ENCODE data around the gene PADI3. TPM values are rescaled to one million over a fixed set of nuclear protein-coding genes. Genes with fewer than 3 reads are reported as not detected.

Gene PADI3
- total RNA-seq, 4 donors from 2014 or later, result 0.20 to 0.31 TPM; not detected in 2

DNA sequence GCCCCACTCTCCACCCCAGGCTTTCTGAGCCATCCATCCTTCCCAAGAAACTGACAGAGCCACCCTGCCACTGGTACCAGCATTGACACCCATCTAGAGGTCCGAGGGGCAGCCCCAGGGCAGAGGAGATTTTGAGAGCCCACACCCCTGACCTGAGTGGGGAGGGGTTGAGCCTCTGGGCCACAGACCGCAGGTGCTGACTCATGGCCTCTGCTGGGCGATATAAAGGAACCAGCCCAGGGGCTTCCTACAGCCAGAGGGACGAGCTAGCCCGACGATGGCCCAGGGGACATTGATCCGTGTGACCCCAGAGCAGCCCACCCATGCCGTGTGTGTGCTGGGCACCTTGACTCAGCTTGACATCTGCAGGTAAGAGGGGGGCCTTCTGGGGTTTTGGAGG, 59.0 kb downstream of the PADI3 start, which contains the start of gene PADI4:
Gene PADI4 (plus strand): TSS at position 252 of the 400 bp plus-strand sequence. CDS start 26 bp downstream, at position 278.
- TF ChIP-seq POLR2AphosphoS5 (IDR thresholded peaks at IDR 0.05) (no peak), POLR2A (IDR thresholded peaks at IDR 0.05) (no peak), EP300 (IDR thresholded peaks at IDR 0.05) (no peak)
- TF ChIP-seq, protein P1, sequence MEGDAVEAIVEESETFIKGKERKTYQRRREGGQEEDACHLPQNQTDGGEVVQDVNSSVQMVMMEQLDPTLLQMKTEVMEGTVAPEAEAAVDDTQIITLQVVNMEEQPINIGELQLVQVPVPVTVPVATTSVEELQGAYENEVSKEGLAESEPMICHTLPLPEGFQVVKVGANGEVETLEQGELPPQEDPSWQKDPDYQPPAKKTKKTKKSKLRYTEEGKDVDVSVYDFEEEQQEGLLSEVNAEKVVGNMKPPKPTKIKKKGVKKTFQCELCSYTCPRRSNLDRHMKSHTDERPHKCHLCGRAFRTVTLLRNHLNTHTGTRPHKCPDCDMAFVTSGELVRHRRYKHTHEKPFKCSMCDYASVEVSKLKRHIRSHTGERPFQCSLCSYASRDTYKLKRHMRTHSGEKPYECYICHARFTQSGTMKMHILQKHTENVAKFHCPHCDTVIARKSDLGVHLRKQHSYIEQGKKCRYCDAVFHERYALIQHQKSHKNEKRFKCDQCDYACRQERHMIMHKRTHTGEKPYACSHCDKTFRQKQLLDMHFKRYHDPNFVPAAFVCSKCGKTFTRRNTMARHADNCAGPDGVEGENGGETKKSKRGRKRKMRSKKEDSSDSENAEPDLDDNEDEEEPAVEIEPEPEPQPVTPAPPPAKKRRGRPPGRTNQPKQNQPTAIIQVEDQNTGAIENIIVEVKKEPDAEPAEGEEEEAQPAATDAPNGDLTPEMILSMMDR (IDR thresholded peaks at IDR 0.05), result no peak
- WGBS, 2 donors (ENCODE audit: low coverage in 1 of 2), result 0% methylated on average over 1 of the region's 8 CpGs; no CpG with 5 or more reads in 1 of the 2 donors
- Histone ChIP-seq H3K27me3 (peaks cover 82% of the 10 kb centered on the region), H3K4me3 (no peak within 1 kb of the TSS), H3K4me1 (no peaks in the 10 kb centered on the region), H3K36me3 (no peaks in the 10 kb centered on the region), H3K9me3 (no peaks in the 10 kb centered on the region), H3K27ac (no peak within 1 kb of the TSS)
- no peak for ATAC-seq

DNA sequence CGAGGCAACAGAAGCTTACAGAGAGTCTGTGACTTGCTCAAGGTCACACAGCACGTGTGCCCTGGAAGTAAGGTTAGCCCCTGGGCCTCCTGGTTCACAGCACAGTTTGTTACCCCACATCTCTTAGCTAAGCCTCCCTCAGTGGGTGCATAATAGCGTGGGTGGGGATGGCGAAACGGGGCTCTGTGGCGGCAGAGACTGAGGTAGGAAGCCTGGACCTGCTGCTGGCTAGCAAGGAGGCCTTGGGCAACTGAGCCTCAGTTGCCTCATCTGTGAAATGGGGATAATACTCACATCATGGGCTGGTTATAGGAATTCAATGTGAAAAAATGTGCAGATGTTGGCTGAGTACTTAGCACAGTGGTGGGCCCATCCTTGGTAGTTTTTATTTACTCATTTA, 59.7 kb downstream of the PADI3 start:
- ATAC-seq, result no peak
- TF ChIP-seq, protein P1 (IDR thresholded peaks at IDR 0.05), result no peak
- TF ChIP-seq POLR2AphosphoS5 (IDR thresholded peaks at IDR 0.05) (no peak), EP300 (IDR thresholded peaks at IDR 0.05) (no peak), POLR2A (IDR thresholded peaks at IDR 0.05) (no peak)
- WGBS, 2 donors (ENCODE audit: low coverage in 1 of 2), result 53% methylated on average over 6 of the region's 6 CpGs; no CpG with 5 or more reads in 1 of the 2 donors
- Histone ChIP-seq H3K36me3 (no peaks in the 10 kb centered on the region), H3K4me3 (no peak overlapping the region), H3K4me1 (no peaks in the 10 kb centered on the region), H3K9me3 (no peaks in the 10 kb centered on the region), H3K27ac (no peak overlapping the region), H3K27me3 (peaks cover 87% of the 10 kb centered on the region)

DNA sequence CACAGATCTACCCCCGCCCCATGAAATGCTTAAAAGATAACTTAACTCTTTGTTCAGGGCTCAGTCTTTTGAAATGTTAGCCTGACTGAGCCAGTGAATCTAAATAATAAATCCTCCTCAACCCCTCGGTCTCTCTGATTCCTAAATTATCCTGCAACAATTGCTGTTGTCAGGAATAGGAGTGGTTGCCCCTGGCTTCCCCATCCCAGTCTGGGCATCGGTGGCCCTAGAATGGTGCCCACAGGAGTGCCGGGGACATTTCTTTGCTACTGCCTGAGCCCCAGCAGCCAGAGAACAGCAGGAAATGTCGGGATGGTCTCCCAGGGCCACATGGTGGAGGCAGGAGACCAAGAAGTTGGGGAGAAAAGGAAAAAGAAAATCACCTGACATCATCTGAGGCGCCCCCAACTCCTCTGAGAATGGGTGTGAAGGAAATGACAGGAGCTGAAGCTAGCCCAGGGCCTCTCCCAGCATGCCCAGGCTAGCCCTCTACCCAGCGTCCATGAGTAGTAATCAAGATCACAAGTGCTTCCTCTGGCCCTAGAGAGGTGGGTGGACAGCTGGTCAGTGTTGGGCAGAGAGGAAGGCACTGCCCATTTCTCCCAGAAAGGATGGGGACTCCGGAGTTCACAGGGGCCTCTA, 60.6 kb downstream of the PADI3 start:
- TF ChIP-seq EP300 (IDR thresholded peaks at IDR 0.05) (no peak), POLR2AphosphoS5 (IDR thresholded peaks at IDR 0.05) (no peak), POLR2A (IDR thresholded peaks at IDR 0.05) (no peak)
- TF ChIP-seq, protein P1 (IDR thresholded peaks at IDR 0.05), result no peak
- H3K27ac ChIP-seq, result no peak overlapping the region
- no peaks in the 10 kb centered on the region for H3K9me3 ChIP-seq
- no peak overlapping the region for H3K4me3 ChIP-seq
- H3K27me3 ChIP-seq, result peaks cover 97% of the 10 kb centered on the region
- H3K36me3 ChIP-seq, result no peaks in the 10 kb centered on the region
- WGBS, 2 donors (ENCODE audit: low coverage in 1 of 2), result 47 to 59% methylated on average over 3 to 4 of the region's 8 CpGs
- no peak for ATAC-seq
- H3K4me1 ChIP-seq, result no peaks in the 10 kb centered on the region

DNA sequence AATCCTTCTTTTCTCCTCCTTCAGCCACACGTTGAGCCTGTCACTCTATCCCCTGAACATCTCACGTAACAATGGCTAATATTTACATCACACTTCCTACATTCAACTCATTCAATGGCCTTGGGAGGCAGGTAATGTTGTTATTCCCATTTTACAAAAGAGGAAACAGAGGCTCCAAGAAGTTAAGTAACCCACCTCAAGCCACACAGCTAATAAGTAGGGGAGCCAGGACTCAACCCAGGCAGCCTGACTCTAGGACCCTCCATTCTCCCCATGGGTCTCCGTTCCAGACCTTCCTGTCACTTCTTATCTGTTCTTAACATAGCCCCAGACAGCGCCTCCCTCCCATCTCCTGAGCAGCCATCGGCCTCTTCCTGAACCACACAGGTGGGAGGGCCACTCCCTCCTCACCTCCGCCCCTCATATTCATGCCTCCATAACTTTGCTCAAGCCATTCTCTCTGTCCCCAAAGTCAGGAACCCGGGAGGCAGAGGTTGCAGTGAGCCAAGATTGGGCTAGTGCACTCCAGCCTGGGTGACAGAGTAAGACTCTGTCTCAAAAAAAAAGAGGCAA, 61.3 kb downstream of the PADI3 start:
- ATAC-seq, result no peak
- no peak overlapping the region for H3K4me3 ChIP-seq
- WGBS, 2 donors (ENCODE audit: low coverage in 1 of 2), result 20 to 58% methylated on average over 1 to 2 of the region's 7 CpGs
- H3K27me3 ChIP-seq, result peaks cover 99% of the 10 kb centered on the region
- H3K27ac ChIP-seq, result no peak overlapping the region
- no peaks in the 10 kb centered on the region for H3K9me3 ChIP-seq
- no peaks in the 10 kb centered on the region for H3K36me3 ChIP-seq
- H3K4me1 ChIP-seq, result no peaks in the 10 kb centered on the region
- no peak for TF ChIP-seq POLR2A (IDR thresholded peaks at IDR 0.05)
- TF ChIP-seq, protein P1 (IDR thresholded peaks at IDR 0.05), result no peak
- no peak for TF ChIP-seq EP300 (IDR thresholded peaks at IDR 0.05)
